ENCODE measurements around the gene CTNND1. TPM values are rescaled to one million over a fixed set of nuclear protein-coding genes. Genes with fewer than 3 reads are reported as not detected.
"Not testable (repeated sequence)": the region's sequence is repeated elsewhere in the genome, so short reads cannot be mapped to it uniquely, and the experiment has no call there.

The CTNND1 gene
- total and polyA plus RNA-seq, 2 experiments from 2014 or later = 65.0 to 130 TPM

DNA sequence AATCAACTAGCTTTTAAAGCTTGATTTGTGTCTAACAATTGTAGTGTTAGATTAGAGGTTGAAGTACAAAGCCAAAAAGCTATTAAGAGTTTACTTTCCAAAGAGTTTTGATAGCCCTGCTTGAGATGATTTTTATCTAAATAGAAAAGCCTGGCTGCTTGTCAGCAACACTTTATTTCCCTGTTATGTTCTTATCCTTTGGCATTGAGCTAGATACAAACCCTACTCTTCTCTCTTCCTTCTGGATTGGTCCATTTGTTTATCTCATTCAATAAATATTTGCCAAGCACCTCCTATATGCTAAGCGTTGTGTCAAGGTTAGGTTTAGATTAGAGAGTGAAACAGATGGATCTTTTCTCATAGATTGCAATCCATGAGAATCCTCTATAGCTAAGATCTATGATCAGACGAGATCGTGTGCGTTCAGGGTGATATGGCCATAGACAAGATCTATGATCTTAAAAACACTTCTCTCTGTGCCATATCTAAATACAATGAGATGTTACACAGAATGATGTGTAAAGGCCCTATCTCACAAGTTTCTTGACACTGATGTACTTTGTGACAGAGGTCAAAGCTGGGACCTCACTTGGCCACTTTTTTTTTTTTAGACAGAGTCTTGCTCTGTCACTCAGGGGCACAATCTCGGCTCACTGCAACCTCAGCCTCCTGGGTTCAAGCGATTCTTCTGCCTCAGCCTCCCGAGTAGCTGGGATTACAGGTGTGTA is 57.8 kb downstream of the CTNND1 start:
- H3K9me3 ChIP-seq (ENCODE audit: low read depth) = no peaks in the 10 kb centered on the region
- H4K20me1 ChIP-seq (ENCODE audit: insufficient read depth, poor library complexity, severe bottlenecking) = no peaks in the 10 kb centered on the region
- H3K4me2 ChIP-seq = no peak overlapping the region
- H3K4me1 ChIP-seq (ENCODE audit: insufficient read depth) = peaks cover 15% of the 10 kb centered on the region
- no peaks in the 10 kb centered on the region for H3K79me2 ChIP-seq
- TF ChIP-seq EZH2phosphoT487 (IDR thresholded peaks at IDR 0.05; ENCODE audit: low read depth, severe bottlenecking, unreplicated experiment) = no peak
- no peak for TF ChIP-seq CTCF (IDR thresholded peaks at IDR 0.05; ENCODE audit: poor library complexity)
- no peak for TF ChIP-seq EZH2 (IDR thresholded peaks at IDR 0.05; ENCODE audit: borderline replicate concordance)
- H2AFZ ChIP-seq = no peak overlapping the region
- H3K27me3 ChIP-seq = no peaks in the 10 kb centered on the region
- no peak for DNase-seq (ENCODE audit: low spot score)
- 84% methylated on average over 7 of the region's 7 CpGs for WGBS (ENCODE audit: low lambda C conversion rate, missing lambda C conversion rate)
- no peaks in the 10 kb centered on the region for H3K9me2 ChIP-seq (replicated peaks; ENCODE audit: insufficient read depth)
- H3K27ac ChIP-seq = peak overlapping the region; percentile 5
- H3K36me3 ChIP-seq (replicated peaks; ENCODE audit: insufficient read depth, low read depth) = peaks cover 12% of the 10 kb centered on the region
- H3K4me3 ChIP-seq = no peak overlapping the region

DNA sequence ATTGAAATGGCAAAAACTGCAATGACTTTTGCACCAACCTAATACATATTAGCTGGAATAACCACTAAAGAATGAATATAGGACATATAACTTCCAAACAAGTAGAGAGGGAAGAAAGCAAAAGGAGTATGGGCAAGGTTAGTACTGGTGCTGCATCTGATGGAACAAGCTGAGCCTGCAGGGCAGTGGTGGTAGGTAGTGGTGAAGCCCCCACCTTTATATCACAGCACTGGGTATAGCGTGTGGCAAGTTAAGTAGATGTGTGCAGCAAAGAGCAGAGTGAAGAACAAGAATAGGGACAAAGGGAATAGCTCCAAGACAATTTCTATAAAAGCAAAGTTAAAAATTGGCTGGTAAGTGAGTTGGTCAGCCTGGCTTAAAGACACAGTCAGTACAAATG is 62.3 kb downstream of the CTNND1 start:
- no peaks in the 10 kb centered on the region for H3K9me2 ChIP-seq (replicated peaks; ENCODE audit: insufficient read depth)
- H4K20me1 ChIP-seq (ENCODE audit: insufficient read depth, poor library complexity, severe bottlenecking) = no peaks in the 10 kb centered on the region
- no peak for TF ChIP-seq EZH2 (IDR thresholded peaks at IDR 0.05; ENCODE audit: borderline replicate concordance)
- TF ChIP-seq CTCF (IDR thresholded peaks at IDR 0.05; ENCODE audit: poor library complexity) = no peak
- TF ChIP-seq EZH2phosphoT487 (IDR thresholded peaks at IDR 0.05; ENCODE audit: low read depth, severe bottlenecking, unreplicated experiment) = no peak
- no peaks in the 10 kb centered on the region for H3K79me2 ChIP-seq
- H3K9me3 ChIP-seq (ENCODE audit: low read depth) = no peaks in the 10 kb centered on the region
- 95% methylated on average over 1 of the region's 1 CpG for WGBS (ENCODE audit: low lambda C conversion rate, missing lambda C conversion rate)
- no peak overlapping the region for H3K4me3 ChIP-seq
- H3K4me1 ChIP-seq (ENCODE audit: insufficient read depth) = peaks cover 11% of the 10 kb centered on the region
- H3K36me3 ChIP-seq (replicated peaks; ENCODE audit: insufficient read depth, low read depth) = no peaks in the 10 kb centered on the region
- H2AFZ ChIP-seq = no peak overlapping the region
- DNase-seq (ENCODE audit: low spot score) = no peak
- H3K4me2 ChIP-seq = no peak overlapping the region
- no peaks in the 10 kb centered on the region for H3K27me3 ChIP-seq
- no peak overlapping the region for H3K27ac ChIP-seq

DNA sequence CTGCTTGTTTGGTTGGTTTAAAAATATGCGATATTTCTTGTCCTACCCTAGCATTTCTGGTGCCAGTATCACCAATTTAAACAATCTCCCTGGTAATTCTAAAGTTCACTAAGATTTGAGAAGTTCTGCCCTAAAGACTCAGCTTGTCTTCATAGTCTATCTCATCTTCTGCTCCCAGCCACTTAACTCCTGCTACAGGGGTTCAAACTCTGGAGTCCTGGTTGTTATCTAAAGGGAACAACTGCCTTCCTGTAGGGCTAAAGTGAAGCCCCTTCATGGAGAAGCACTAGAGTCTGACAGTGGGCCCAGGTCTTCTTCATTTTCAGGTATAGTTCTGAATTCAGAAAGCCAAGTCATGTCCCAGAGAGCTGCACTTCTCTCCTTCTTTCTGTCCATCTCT is 73.2 kb downstream of the CTNND1 start:
- H3K9me3 ChIP-seq (ENCODE audit: low read depth) = no peaks in the 10 kb centered on the region
- H3K36me3 ChIP-seq (replicated peaks; ENCODE audit: insufficient read depth, low read depth) = no peaks in the 10 kb centered on the region
- no peak overlapping the region for H2AFZ ChIP-seq
- no peaks in the 10 kb centered on the region for H3K4me1 ChIP-seq (ENCODE audit: insufficient read depth)
- H3K4me3 ChIP-seq = no peak overlapping the region
- H4K20me1 ChIP-seq (ENCODE audit: insufficient read depth, poor library complexity, severe bottlenecking) = no peaks in the 10 kb centered on the region
- no peaks in the 10 kb centered on the region for H3K9me2 ChIP-seq (replicated peaks; ENCODE audit: insufficient read depth)
- H3K4me2 ChIP-seq = no peak overlapping the region
- WGBS (ENCODE audit: low lambda C conversion rate, missing lambda C conversion rate) = 96% methylated on average over 1 of the region's 1 CpG
- no peaks in the 10 kb centered on the region for H3K27me3 ChIP-seq
- H3K79me2 ChIP-seq = no peaks in the 10 kb centered on the region
- TF ChIP-seq CTCF (IDR thresholded peaks at IDR 0.05; ENCODE audit: poor library complexity) = no peak
- H3K27ac ChIP-seq = no peak overlapping the region
- DNase-seq (ENCODE audit: low spot score) = no peak

- not testable (repeated sequence) for H4K20me1 ChIP-seq (ENCODE audit: insufficient read depth, poor library complexity, severe bottlenecking); H3K27me3 ChIP-seq; H3K4me2 ChIP-seq; H3K4me3 ChIP-seq; H3K27ac ChIP-seq; H3K79me2 ChIP-seq; H3K36me3 ChIP-seq (replicated peaks; ENCODE audit: insufficient read depth, low read depth); H3K9me3 ChIP-seq (ENCODE audit: low read depth); H2AFZ ChIP-seq; H3K4me1 ChIP-seq (ENCODE audit: insufficient read depth); DNase-seq (ENCODE audit: low spot score); H3K9me2 ChIP-seq (replicated peaks; ENCODE audit: insufficient read depth)
- 91% methylated on average over 3 of the region's 3 CpGs for WGBS (ENCODE audit: low lambda C conversion rate, missing lambda C conversion rate)
Observed at GRCh38 chr11:57838609-57839008, 77.0 kb downstream of the CTNND1 start.

All from hepatocyte (in vitro differentiated cells).